Measurements from ENCODE around the gene ARSB. TPM values are rescaled to one million over a fixed set of nuclear protein-coding genes. Genes with fewer than 3 reads are reported as not detected.
"Not testable (repeated sequence)": the region's sequence is repeated elsewhere in the genome, so short reads cannot be mapped to it uniquely, and the experiment has no call there.

Gene ARSB
- total RNA-seq, 1 donor from 2014 or later: 1.8 TPM

DNA sequence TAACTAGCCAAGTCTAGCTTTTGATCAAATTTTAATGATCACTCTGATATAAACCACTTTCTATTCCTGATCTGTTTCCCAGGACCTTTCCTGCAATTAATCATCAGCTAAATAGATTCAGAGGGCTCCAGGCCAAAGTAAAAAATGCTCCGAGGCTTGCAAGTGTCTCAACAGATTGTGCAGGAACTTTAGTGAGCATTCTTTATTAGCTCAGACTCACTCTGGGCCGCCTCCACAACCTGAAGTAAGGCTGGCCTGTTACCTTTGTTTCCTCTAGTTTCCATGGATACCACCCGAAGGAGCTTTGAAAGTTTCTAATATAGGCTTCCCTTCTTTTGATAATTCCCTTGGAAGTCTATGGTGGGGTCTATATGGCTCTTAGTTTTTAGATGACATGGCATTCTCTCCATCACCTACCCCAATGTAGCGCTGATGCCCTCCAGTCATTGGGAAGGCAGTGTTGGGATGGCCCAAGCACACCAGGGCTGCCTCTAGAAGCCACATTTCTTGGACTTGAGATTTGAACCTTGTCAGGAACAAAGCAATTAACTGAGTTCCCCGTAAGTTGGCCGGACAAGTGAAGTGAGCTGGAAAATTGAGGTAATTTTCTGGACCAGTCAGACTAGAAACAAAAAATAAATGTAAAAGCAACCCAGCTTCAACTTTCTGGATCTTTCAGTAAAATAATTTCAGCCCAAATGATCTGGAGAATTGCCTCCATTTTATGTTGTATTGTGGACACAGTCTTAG, 238.9 kb downstream of the ARSB start:
- ATAC-seq: no peak

GRCh38 chr5:78744951-78745534, 240.1 kb downstream of the ARSB start:
- no peak for ATAC-seq

DNA sequence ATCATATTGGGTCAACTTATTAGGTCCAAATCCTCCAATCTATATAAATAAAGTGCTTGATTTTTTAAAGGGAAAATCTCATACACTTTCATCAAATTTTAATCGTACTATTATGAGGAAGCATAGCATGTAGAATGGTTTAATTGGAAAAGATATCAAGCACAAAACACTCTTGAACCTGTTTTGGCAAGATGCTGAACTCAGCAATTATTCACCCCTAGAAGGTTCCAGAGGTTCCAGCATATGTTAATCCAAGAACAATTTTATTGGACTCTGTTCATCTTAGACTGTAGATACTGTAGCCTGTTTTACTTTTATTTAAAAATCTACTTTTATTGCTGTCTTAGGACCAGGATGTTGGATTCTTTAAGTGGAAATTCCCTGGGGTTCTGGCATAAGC, 244.1 kb downstream of the ARSB start:
- no peak for ATAC-seq

DNA sequence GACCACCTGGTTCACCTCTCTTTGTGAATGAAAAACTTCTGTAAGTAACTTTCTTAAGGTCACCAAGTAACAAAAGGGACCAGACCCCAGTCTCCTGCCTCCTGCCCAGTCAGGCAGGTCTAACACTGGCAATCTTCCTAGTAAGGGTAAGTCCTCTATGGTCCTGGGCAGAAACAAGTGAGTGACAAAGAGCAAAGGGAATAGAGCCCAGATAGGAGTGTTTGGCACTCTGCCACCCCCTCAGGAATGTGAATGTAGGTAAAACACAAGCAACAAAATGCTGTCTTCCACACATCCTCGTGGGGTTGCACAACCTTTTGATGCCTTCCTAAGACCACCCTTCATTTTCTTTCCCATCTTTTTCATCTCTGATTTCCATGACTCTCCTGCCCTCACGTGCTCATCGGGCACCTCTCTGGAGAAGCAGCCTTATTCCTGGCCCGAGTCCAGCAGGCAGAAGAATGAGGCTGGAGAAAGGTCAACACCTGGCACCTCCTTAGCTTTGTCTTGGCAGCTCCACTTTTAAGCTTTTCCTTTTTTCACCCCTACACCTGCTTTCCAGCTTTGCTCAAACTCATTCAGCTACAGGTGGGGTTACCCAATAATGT, 246.3 kb downstream of the ARSB start:
- ATAC-seq: no peak

- ATAC-seq: no peak
Observed at GRCh38 chr5:78738104-78738503, 247.0 kb downstream of the ARSB start.

- ATAC-seq: no peak
Observed at GRCh38 chr5:78735834-78736463, 249.2 kb downstream of the ARSB start.

GRCh38 chr5:78734950-78735349, 250.2 kb downstream of the ARSB start:
- ATAC-seq: no peak

DNA sequence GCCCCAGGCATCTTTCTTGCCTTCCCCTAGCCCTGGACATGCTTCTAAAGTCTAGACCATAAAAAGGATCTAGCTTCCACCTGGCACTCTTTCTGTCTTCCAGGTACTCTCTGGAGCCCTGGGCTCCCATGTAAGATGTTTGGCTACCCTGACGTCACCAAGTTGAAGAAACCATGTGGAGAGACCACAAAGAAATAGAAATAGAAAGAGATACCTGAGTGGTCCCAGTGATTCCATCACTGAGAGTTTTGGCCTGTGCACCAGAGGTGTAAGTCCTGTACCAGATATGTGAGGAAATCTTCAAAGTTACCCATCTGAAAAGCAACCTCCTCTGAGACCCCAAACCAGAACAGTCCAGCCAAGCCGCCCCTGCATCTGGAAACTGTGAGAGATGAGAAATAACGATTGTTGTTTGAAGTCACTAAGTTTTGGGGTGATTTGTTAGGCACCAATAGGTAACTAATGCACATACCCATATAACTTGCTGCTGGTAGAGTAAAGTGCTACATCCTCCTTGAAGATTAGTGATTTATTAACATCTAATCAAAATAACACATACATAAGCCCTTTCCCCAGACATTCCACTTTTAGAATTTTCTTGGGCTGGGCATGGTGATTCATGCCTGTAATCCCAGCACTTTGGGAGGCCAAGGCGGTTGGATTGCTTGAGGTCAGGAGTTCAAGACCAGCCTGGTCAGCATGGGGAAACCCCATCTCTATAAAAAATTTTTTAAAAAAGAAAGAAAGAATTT, 250.8 kb downstream of the ARSB start:
- ATAC-seq: no peak

GRCh38 chr5:78732721-78733120, 252.4 kb downstream of the ARSB start:
- ATAC-seq: not testable (repeated sequence)

- ATAC-seq: no peak
Observed at GRCh38 chr5:78731884-78732283, 253.2 kb downstream of the ARSB start.

GRCh38 chr5:78730300-78731094, 254.6 kb downstream of the ARSB start:
- ATAC-seq: no peak

DNA sequence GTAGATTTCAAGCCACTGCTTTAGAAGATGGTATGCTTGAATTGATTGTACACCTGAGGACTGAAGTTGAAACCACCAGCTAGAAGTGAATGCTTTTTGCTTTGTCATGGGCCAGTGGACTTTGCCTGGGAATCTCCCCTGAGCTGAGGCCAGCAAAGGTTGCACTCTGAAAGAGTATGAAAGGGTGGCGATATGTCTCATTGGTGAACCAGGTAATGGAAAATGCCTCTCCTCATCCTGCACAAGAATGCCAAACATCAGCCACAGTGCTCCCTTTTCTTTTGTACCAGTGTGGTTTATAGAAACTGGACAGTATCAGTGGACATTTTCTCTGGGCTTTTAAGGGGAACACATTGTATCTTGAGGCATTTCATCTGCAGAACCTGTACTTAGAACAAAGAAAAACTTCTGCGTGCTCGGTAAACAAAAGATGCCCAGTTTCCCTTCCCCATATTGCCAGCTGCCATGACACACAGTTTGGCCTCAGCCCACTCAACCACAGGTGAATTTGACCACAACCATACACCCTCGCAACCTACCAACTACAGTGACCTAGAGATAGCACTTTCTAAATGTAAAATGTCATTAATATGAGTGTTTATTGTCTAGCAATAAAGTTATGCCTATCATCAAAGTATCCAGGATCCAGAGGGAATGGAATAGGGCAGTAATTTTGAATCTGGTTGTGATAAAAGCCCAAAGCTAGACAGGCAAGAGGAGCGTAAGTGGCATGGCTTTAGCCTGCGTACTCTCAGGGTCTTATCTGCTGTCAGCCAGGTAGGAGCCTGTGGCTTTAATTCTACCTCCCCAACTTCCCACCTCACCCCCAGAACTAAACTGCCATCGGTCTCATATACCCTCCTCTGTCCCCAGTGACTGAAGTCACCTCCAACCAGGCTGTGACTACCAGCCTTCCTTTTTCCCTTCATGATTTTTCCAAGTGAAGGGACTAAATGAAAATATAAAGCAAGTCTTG, 257.0 kb downstream of the ARSB start:
- ATAC-seq: peak; percentile 66

Other genes with a start within 250 kb of the ARSB start
- gene DMGDH, start 84.4 kb upstream of the ARSB start, total RNA-seq: 0.60 TPM
- gene BHMT2, start 84.5 kb upstream of the ARSB start, total RNA-seq: 0.72 TPM
- gene BHMT, start 126.5 kb upstream of the ARSB start, total RNA-seq: 0.36 TPM

Data from esophagus mucosa (tissue), 1 donor.